ENCODE results near the gene TP53TG3.
"Not testable (repeated sequence)": the region's sequence is repeated elsewhere in the genome, so short reads cannot be mapped to it uniquely, and the experiment has no call there.

Gene TP53TG3

GRCh38 chr16:32676065-32676464, at the start of gene TP53TG3:
TSS of gene TP53TG3 (minus strand) at chr16:32676165. CDS start at chr16:32676097, 68 bp downstream.
- not testable (repeated sequence) for H3K9me3 ChIP-seq (ENCODE audit: control insufficient read depth in 1 of 2, low read length in 2 of 2); H3K36me3 ChIP-seq (ENCODE audit: control insufficient read depth in 1 of 2, insufficient read depth in 2 of 2, low read length in 2 of 2); H3K27ac ChIP-seq (ENCODE audit: low read length); H3K27me3 ChIP-seq (ENCODE audit: low read depth, low read length); H3K4me1 ChIP-seq (ENCODE audit: control insufficient read depth in 1 of 2, insufficient read depth in 2 of 2, low read length in 2 of 2); H3K4me3 ChIP-seq (ENCODE audit: low read depth in 1 of 2, low read length in 2 of 2)

GRCh38 chr16:32650876-32651275, 25.1 kb downstream of the TP53TG3 start:
- H3K36me3 ChIP-seq (ENCODE audit: control insufficient read depth in 1 of 2, insufficient read depth in 2 of 2, low read length in 2 of 2); H3K4me3 ChIP-seq (ENCODE audit: low read depth in 1 of 2, low read length in 2 of 2); H3K27ac ChIP-seq (ENCODE audit: low read length); H3K27me3 ChIP-seq (ENCODE audit: low read depth, low read length); H3K9me3 ChIP-seq (ENCODE audit: control insufficient read depth in 1 of 2, low read length in 2 of 2); H3K4me1 ChIP-seq (ENCODE audit: control insufficient read depth in 1 of 2, insufficient read depth in 2 of 2, low read length in 2 of 2): not testable (repeated sequence)

- not testable (repeated sequence) for H3K36me3 ChIP-seq (ENCODE audit: control insufficient read depth in 1 of 2, insufficient read depth in 2 of 2, low read length in 2 of 2); H3K27ac ChIP-seq (ENCODE audit: low read length); H3K4me1 ChIP-seq (ENCODE audit: control insufficient read depth in 1 of 2, insufficient read depth in 2 of 2, low read length in 2 of 2); H3K4me3 ChIP-seq (ENCODE audit: low read depth in 1 of 2, low read length in 2 of 2); H3K27me3 ChIP-seq (ENCODE audit: low read depth, low read length); H3K9me3 ChIP-seq (ENCODE audit: control insufficient read depth in 1 of 2, low read length in 2 of 2)
These were observed 28.4 kb downstream of the TP53TG3 start for GRCh38 chr16:32647562-32647961.

- H3K4me1 ChIP-seq (ENCODE audit: control insufficient read depth in 1 of 2, insufficient read depth in 2 of 2, low read length in 2 of 2); H3K36me3 ChIP-seq (ENCODE audit: control insufficient read depth in 1 of 2, insufficient read depth in 2 of 2, low read length in 2 of 2); H3K4me3 ChIP-seq (ENCODE audit: low read depth in 1 of 2, low read length in 2 of 2); H3K9me3 ChIP-seq (ENCODE audit: control insufficient read depth in 1 of 2, low read length in 2 of 2); H3K27ac ChIP-seq (ENCODE audit: low read length); H3K27me3 ChIP-seq (ENCODE audit: low read depth, low read length): not testable (repeated sequence)
These were observed 29.2 kb downstream of the TP53TG3 start for GRCh38 chr16:32646780-32647179.

GRCh38 chr16:32646177-32646576, 29.8 kb downstream of the TP53TG3 start:
- H3K4me1 ChIP-seq (ENCODE audit: control insufficient read depth in 1 of 2, insufficient read depth in 2 of 2, low read length in 2 of 2); H3K4me3 ChIP-seq (ENCODE audit: low read depth in 1 of 2, low read length in 2 of 2); H3K27ac ChIP-seq (ENCODE audit: low read length); H3K36me3 ChIP-seq (ENCODE audit: control insufficient read depth in 1 of 2, insufficient read depth in 2 of 2, low read length in 2 of 2); H3K9me3 ChIP-seq (ENCODE audit: control insufficient read depth in 1 of 2, low read length in 2 of 2); H3K27me3 ChIP-seq (ENCODE audit: low read depth, low read length): not testable (repeated sequence)

GRCh38 chr16:32645278-32645908, 30.6 kb downstream of the TP53TG3 start:
- H3K27ac ChIP-seq (ENCODE audit: low read length) = not testable (repeated sequence)

GRCh38 chr16:32644715-32645114, 31.2 kb downstream of the TP53TG3 start:
- not testable (repeated sequence) for H3K9me3 ChIP-seq (ENCODE audit: control insufficient read depth in 1 of 2, low read length in 2 of 2); H3K27ac ChIP-seq (ENCODE audit: low read length); H3K27me3 ChIP-seq (ENCODE audit: low read depth, low read length); H3K36me3 ChIP-seq (ENCODE audit: control insufficient read depth in 1 of 2, insufficient read depth in 2 of 2, low read length in 2 of 2); H3K4me3 ChIP-seq (ENCODE audit: low read depth in 1 of 2, low read length in 2 of 2); H3K4me1 ChIP-seq (ENCODE audit: control insufficient read depth in 1 of 2, insufficient read depth in 2 of 2, low read length in 2 of 2)

More at GRCh38 chr16:32645278-32645908, 30.6 kb downstream of the TP53TG3 start:
- not testable (repeated sequence) for H3K4me1 ChIP-seq (ENCODE audit: control insufficient read depth in 1 of 2, insufficient read depth in 2 of 2, low read length in 2 of 2); H3K9me3 ChIP-seq (ENCODE audit: control insufficient read depth in 1 of 2, low read length in 2 of 2); H3K36me3 ChIP-seq (ENCODE audit: control insufficient read depth in 1 of 2, insufficient read depth in 2 of 2, low read length in 2 of 2); H3K4me3 ChIP-seq (ENCODE audit: low read depth in 1 of 2, low read length in 2 of 2); H3K27me3 ChIP-seq (ENCODE audit: low read depth, low read length)

GRCh38 chr16:32637614-32638013, 38.4 kb downstream of the TP53TG3 start:
- H3K9me3 ChIP-seq (ENCODE audit: control insufficient read depth in 1 of 2, low read length in 2 of 2); H3K27me3 ChIP-seq (ENCODE audit: low read depth, low read length); H3K4me1 ChIP-seq (ENCODE audit: control insufficient read depth in 1 of 2, insufficient read depth in 2 of 2, low read length in 2 of 2); H3K27ac ChIP-seq (ENCODE audit: low read length); H3K4me3 ChIP-seq (ENCODE audit: low read depth in 1 of 2, low read length in 2 of 2); H3K36me3 ChIP-seq (ENCODE audit: control insufficient read depth in 1 of 2, insufficient read depth in 2 of 2, low read length in 2 of 2): not testable (repeated sequence)

GRCh38 chr16:32632096-32632495, 43.9 kb downstream of the TP53TG3 start:
- H3K4me3 ChIP-seq (ENCODE audit: low read depth in 1 of 2, low read length in 2 of 2); H3K27me3 ChIP-seq (ENCODE audit: low read depth, low read length); H3K36me3 ChIP-seq (ENCODE audit: control insufficient read depth in 1 of 2, insufficient read depth in 2 of 2, low read length in 2 of 2); H3K9me3 ChIP-seq (ENCODE audit: control insufficient read depth in 1 of 2, low read length in 2 of 2); H3K27ac ChIP-seq (ENCODE audit: low read length); H3K4me1 ChIP-seq (ENCODE audit: control insufficient read depth in 1 of 2, insufficient read depth in 2 of 2, low read length in 2 of 2): not testable (repeated sequence)
